Heart left ventricle (tissue), 16 donors: ENCODE measurements around the gene CFAP20. TPM values are rescaled to one million over a fixed set of nuclear protein-coding genes. Genes with fewer than 3 reads are reported as not detected.

Source experiments
- ATAC-seq, 4 donors: fragments of 200-7000 bp; cut with Tn5 transposase; one replicate each; pipeline ENCODE4 v1.9.1; 2020 to 2022; ENCODE audit warnings: moderate library complexity in 4 of 4, mild to moderate bottlenecking in 3 of 4, moderate number of reproducible peaks in 1 of 4
- DNase-seq, 5 donors: peaks; one replicate each; pipeline ENCODE4 v3.0.0-alpha.2; 2020
- H3K27ac ChIP-seq, 12 donors: fragments of 200-600 bp; sonication (generic) in 4 of 12; one replicate each; pipeline versions ENCODE4 v1.5.0 to v1.8.0; 2016 to 2022; ENCODE audit warnings: mild to moderate bottlenecking in 2 of 12
- H3K27me3 ChIP-seq, 9 donors: fragments of 200-600 bp; sonication (generic) in 2 of 9; one replicate each; pipeline versions ENCODE4 v1.5.1 to v1.8.0; 2016 to 2022; ENCODE audit warnings: mild to moderate bottlenecking in 3 of 9
- H3K36me3 ChIP-seq, 9 donors: fragments of 200-600 bp; sonication (generic) in 2 of 9; one replicate each; pipeline versions ENCODE4 v1.5.0 to v1.8.0; 2018 to 2022; ENCODE audit warnings: mild to moderate bottlenecking in 2 of 9
- H3K4me1 ChIP-seq, 12 donors: fragments of 200-600 bp; sonication (generic) in 4 of 12; one replicate each; pipeline versions ENCODE4 v1.5.0 to v1.8.0; 2016 to 2022; ENCODE audit warnings: mild to moderate bottlenecking in 3 of 12
- H3K4me3 ChIP-seq, 12 donors: fragments of 200-600 bp; sonication (generic) in 4 of 12; one replicate each; pipeline versions ENCODE4 v1.5.0 to v1.8.0; 2017 to 2022; ENCODE audit warnings: mild to moderate bottlenecking in 9 of 12, moderate library complexity in 4 of 12
- H3K9me3 ChIP-seq, 12 donors: fragments of 200-600 bp; sonication (generic) in 4 of 12; one replicate each; pipeline versions ENCODE4 v1.5.0 to v1.8.0; 2016 to 2022; ENCODE audit warnings: mild to moderate bottlenecking in 1 of 12
- CTCF ChIP-seq, 12 donors: fragments of 200-600 bp; sonication (generic) in 4 of 12; IDR thresholded peaks; one replicate each; pipeline versions ENCODE4 v1.5.0 to v1.8.0; 2018 to 2022; ENCODE audit warnings: antibody characterized with exemption in 12 of 12, mild to moderate bottlenecking in 5 of 12
- POLR2A ChIP-seq, 2 donors: fragments of 450-650 bp; IDR thresholded peaks; one replicate each; pipeline ENCODE4 v1.6.1; 2017; ENCODE audit warnings: antibody characterized with exemption in 2 of 2, mild to moderate bottlenecking in 2 of 2, moderate library complexity in 2 of 2
- WGBS, 4 donors: extraction: QIAGEN DNeasy Blood & Tissue Kit in 2 of 4; methylation state at CpG; one replicate each; pipeline versions ENCODE4 v1.1.5 to v1.1.7; 2013 to 2018; 5-methylcytosine and 5-hydroxymethylcytosine counted together
- intact Hi-C, 10 donors: fragments of 100-400 bp; cut with DNase I; formaldehyde crosslinking; loops; one replicate each; pipeline versions ENCODE4 v1.11.1 to v1.14.2; 2022
- polyA plus RNA-seq, 2 donors: library from polyadenylated mRNA; stranded (reverse); fragments of 200-250 nt; gene quantifications; one replicate each; pipeline ENCODE4 v1.2.3, GENCODE V29; 2013
- total RNA-seq, 9 donors: library from RNA; depleted of rRNA in 2 of 9; stranded (reverse); fragments of >200 nt in 2 of 9; fragmentation: NEBNext Ultra II Directional in 3 of 9; extraction: Animal tissue kit (Norgen Biotek cat#: 25700) in 3 of 9; gene quantifications; one replicate each; pipeline versions ENCODE4 v1.1.0 to v1.2.4, GENCODE V29; 2016 to 2023
- donor health status: ischemic (EF 13 %, LVEDD 7.1; RV severe dilation, severe dysfunction).
- donor health status: healthy with polysubstance abuse.
- donor health status: DM: no; HTN: yes; CAD: no.
- donor health status: DM: no; HTN: no; CAD: no.
- donor health status: ischemic (EF 25% LVEDD 6.9; RV normal size, moderate dysfunction).
- donor health status: ischemic (EF 25% LVEDD 5.7; RV mildly dilated, moderate dysfunction).
- donor health status: healthy.
- donor health status: DM: yes; HTN: yes; CAD: no.
- donor health status: ischemic (EF 35%, LVEDD 5.7; RV mildly dilated, moderate dysfunction).
- donor health status: nonischemic (EF 11% LVEDD 7.7; RV severe dilation, severe dysfunction).
- donor health status: DM: yes; HTN: yes; CAD: no.
- donor health status: PGD.
- donor health status: ischemic (EF 29% LVEDD 5.4; RV normal size, mild dysfunction).
- donor health status: nonischemic (EF 23%, LVEDD 6.1; RV moderate dilation, normal function).

Gene CFAP20
- total and polyA plus RNA-seq, 11 donors, result 22.7 to 60.4 (median 36.3) TPM

GRCh38 chr16:58148099-58148498 is 18.9 kb upstream of the CFAP20 start:
- Histone ChIP-seq H3K27me3 (no peaks in the 10 kb centered on the region), H3K36me3 (no peaks in the 10 kb centered on the region), H3K9me3 (no peaks in the 10 kb centered on the region), H3K27ac (no peak overlapping the region), H3K4me1 (no peaks in the 10 kb centered on the region), H3K4me3 (no peak overlapping the region)
- WGBS, 4 donors, result 89 to 94% (median 93%) methylated on average over 2 of the region's 2 CpGs
- intact Hi-C loops, result no loop called here
- DNase-seq (no peak), ATAC-seq (no peak)
- TF ChIP-seq CTCF (IDR thresholded peaks at IDR 0.05) (no peak), POLR2A (IDR thresholded peaks at IDR 0.05) (no peak)

GRCh38 chr16:58138852-58139251 is 9.7 kb upstream of the CFAP20 start:
- no peak for ATAC-seq
- Histone ChIP-seq H3K4me3 (no peak overlapping the region), H3K9me3 (peaks cover 0 to 28% (median 10%) of the 10 kb centered on the region in 12 donors), H3K4me1 (no peaks in the 10 kb centered on the region), H3K27me3 (no peaks in the 10 kb centered on the region), H3K36me3 (peaks cover 0 to 8% (median 0%) of the 10 kb centered on the region in 9 donors), H3K27ac (no peak overlapping the region)
- intact Hi-C loops, result no loop called here
- TF ChIP-seq CTCF (IDR thresholded peaks at IDR 0.05) (no peak), POLR2A (IDR thresholded peaks at IDR 0.05) (no peak)
- DNase-seq, result no peak

- Histone ChIP-seq H3K4me1 (no peaks in the 10 kb centered on the region), H3K9me3 (peaks cover 0 to 28% (median 10%) of the 10 kb centered on the region in 12 donors), H3K4me3 (no peak overlapping the region), H3K27me3 (no peaks in the 10 kb centered on the region), H3K27ac (no peak overlapping the region), H3K36me3 (peaks cover 0 to 8% (median 0%) of the 10 kb centered on the region in 9 donors)
- 92 to 94% (median 93%) methylated on average over 2 of the region's 2 CpGs for WGBS, 4 donors
- intact Hi-C loops, result no loop called here
- DNase-seq (no peak), ATAC-seq (no peak)
- TF ChIP-seq CTCF (IDR thresholded peaks at IDR 0.05) (no peak), POLR2A (IDR thresholded peaks at IDR 0.05) (no peak)
Measured at GRCh38 chr16:58137581-58137980, 8.4 kb upstream of the CFAP20 start.

GRCh38 chr16:58128711-58129096 is 477 bp downstream of the CFAP20 start:
- Histone ChIP-seq H3K27me3 (no peaks in the 10 kb centered on the region), H3K9me3 (peaks cover 0 to 7% (median 0%) of the 10 kb centered on the region in 12 donors), H3K4me1 (peaks cover 0 to 56% (median 47%) of the 10 kb centered on the region in 12 donors), H3K36me3 (no peaks in the 10 kb centered on the region), H3K27ac (peak overlapping the region; percentile 37 to 95 (median 90)), H3K4me3 (peak overlapping the region; percentile 67 to 93 (median 85))
- TF ChIP-seq CTCF (IDR thresholded peaks at IDR 0.05), result no peak
- TF ChIP-seq POLR2A (IDR thresholded peaks at IDR 0.05), result no peak
- peak in 3 of 4 donors; percentile 2 to 3 (median 2) for ATAC-seq
- intact Hi-C loops, result loop anchor here in 4 of 10 donors (5.0 to 10.0 kb wide), 4 partner anchors 69 to 356 kb away; partner anchors contain the start of gene CSNK2A2 (in 1 of the 4)
- WGBS, 4 donors, result 0 to 1% (median 0%) methylated on average over 4 to 25 of the region's 25 CpGs
- DNase-seq, result peak in 4 of 5 donors; percentile 32 to 66 (median 35)
